Fibroblast of mammary gland (primary cell): Measurements from ENCODE around the gene NFS1.

Experiments used
- DNase-seq: peaks from one replicate; pipeline ENCODE4 v3.0.0-alpha.2; 2010; ENCODE audit warnings: low read depth
- H3K4me3 ChIP-seq: 2 replicates; pipeline ENCODE4 v1.5.1; 2011; ENCODE audit warnings: low read depth, mild to moderate bottlenecking, low read length, moderate library complexity; ENCODE audit not compliant: control insufficient read depth
- CTCF ChIP-seq: conservative IDR thresholded peaks from 2 replicates; pipeline ENCODE4 v1.5.1; 2011; ENCODE audit warnings: low read depth, low read length, inconsistent platforms; ENCODE audit not compliant: control insufficient read depth, insufficient read depth

NFS1 gene

GRCh38 chr20:35731862-35732643, 32.9 kb upstream of the NFS1 start:
- no peak for DNase-seq
- H3K4me3 ChIP-seq, result no peak overlapping the region
- no peak for TF ChIP-seq CTCF

GRCh38 chr20:35731469-35731788, 32.3 kb upstream of the NFS1 start:
- no peak overlapping the region for H3K4me3 ChIP-seq
- no peak for DNase-seq
- no peak for TF ChIP-seq CTCF

- no peak for DNase-seq
- TF ChIP-seq CTCF, result no peak
- H3K4me3 ChIP-seq, result no peak overlapping the region
Measured at GRCh38 chr20:35730583-35731468, 31.7 kb upstream of the NFS1 start.

- no peak for TF ChIP-seq CTCF
- no peak for DNase-seq
- no peak overlapping the region for H3K4me3 ChIP-seq
Measured at GRCh38 chr20:35729836-35730582, 30.9 kb upstream of the NFS1 start.

GRCh38 chr20:35729283-35729807, 30.2 kb upstream of the NFS1 start:
- no peak for TF ChIP-seq CTCF
- no peak overlapping the region for H3K4me3 ChIP-seq
- DNase-seq, result no peak
